Mesendoderm (in vitro differentiated cells): ENCODE measurements around the gene SPATA21.

Experiments used
- DNase-seq: peaks from one replicate; pipeline ENCODE4 v3.0.0; 2013
- H2AK5ac ChIP-seq: 2 replicates; pipeline ENCODE4 v1.6.1; 2013; ENCODE audit warnings: low read length, inconsistent platforms
- H2BK120ac ChIP-seq: 2 replicates; pipeline ENCODE4 v1.6.1; 2013; ENCODE audit warnings: low read depth, mild to moderate bottlenecking, low read length, moderate library complexity, mixed read lengths
- H2BK15ac ChIP-seq: replicated peaks from 2 replicates; pipeline ENCODE4 v1.6.1; 2013; ENCODE audit warnings: low read depth, mild to moderate bottlenecking, moderate library complexity
- H2BK5ac ChIP-seq: 2 replicates; pipeline ENCODE4 v1.6.1; 2013; ENCODE audit warnings: low read length, inconsistent platforms
- H3K18ac ChIP-seq: 2 replicates; pipeline ENCODE4 v1.6.1; 2013; ENCODE audit warnings: mild to moderate bottlenecking, low read length, mixed read lengths
- H3K23ac ChIP-seq: one replicate; pipeline ENCODE4 v1.6.1; 2013; ENCODE audit warnings: low read length
- H3K27ac ChIP-seq: 2 replicates; pipeline ENCODE4 v1.5.1; 2013; ENCODE audit warnings: low read depth, mild to moderate bottlenecking, inconsistent platforms, low read length, moderate library complexity
- H3K27me3 ChIP-seq: 2 replicates; pipeline ENCODE4 v1.6.1; 2013; ENCODE audit warnings: low read length, control low read depth, mild to moderate bottlenecking, inconsistent platforms; ENCODE audit not compliant: insufficient read depth, poor library complexity
- H3K36me3 ChIP-seq: 2 replicates; pipeline ENCODE4 v1.6.1; 2013; ENCODE audit warnings: low read length, inconsistent platforms; ENCODE audit not compliant: control insufficient read depth, insufficient read depth
- H3K4ac ChIP-seq: one replicate; pipeline ENCODE4 v1.6.1; 2013; ENCODE audit warnings: low read depth, mild to moderate bottlenecking, low read length, moderate library complexity
- H3K4me1 ChIP-seq: 2 replicates; pipeline ENCODE4 v1.6.1; 2013; ENCODE audit warnings: low read depth, low read length, inconsistent platforms; ENCODE audit not compliant: control insufficient read depth
- H3K4me2 ChIP-seq: 2 replicates; pipeline ENCODE4 v1.6.1; 2013; ENCODE audit warnings: low read length
- H3K4me3 ChIP-seq: 2 replicates; pipeline ENCODE4 v1.5.1; 2013; ENCODE audit warnings: mild to moderate bottlenecking, low read length
- H3K56ac ChIP-seq: one replicate; pipeline ENCODE4 v1.6.1; 2013; ENCODE audit warnings: low read length
- H3K79me1 ChIP-seq: 2 replicates; pipeline ENCODE4 v1.6.1; 2013; ENCODE audit warnings: low read length, inconsistent platforms
- H3K79me2 ChIP-seq: 2 replicates; pipeline ENCODE4 v1.6.1; 2013; ENCODE audit warnings: mild to moderate bottlenecking, low read length; ENCODE audit not compliant: control insufficient read depth, insufficient read depth
- H3K9ac ChIP-seq: 2 replicates; pipeline ENCODE4 v1.6.1; 2013; ENCODE audit warnings: low read length, inconsistent platforms
- H4K5ac ChIP-seq: one replicate; pipeline ENCODE4 v1.6.1; 2013; ENCODE audit warnings: low read length
- H4K8ac ChIP-seq: one replicate; pipeline ENCODE4 v1.6.1; 2013; ENCODE audit warnings: low read depth, mild to moderate bottlenecking, control low read depth, low read length, moderate library complexity
- WGBS: extraction: QIAGEN DNeasy Blood & Tissue Kit; methylation state at CpG from one replicate; pipeline ENCODE4 v1.1.7; 2013; ENCODE audit warnings: low lambda C conversion rate, missing lambda C conversion rate; ENCODE audit not compliant: insufficient coverage; ENCODE audit errors: extremely low coverage; 5-methylcytosine and 5-hydroxymethylcytosine counted together

Gene SPATA21

GRCh38 chr1:16450863-16451481 lies 13.7 kb upstream of the SPATA21 start:
- no peak overlapping the region for H2AK5ac ChIP-seq
- no peak overlapping the region for H4K5ac ChIP-seq
- no peaks in the 10 kb centered on the region for H3K79me2 ChIP-seq
- no peak overlapping the region for H2BK120ac ChIP-seq
- H3K27me3 ChIP-seq: no peaks in the 10 kb centered on the region
- no peak overlapping the region for H3K56ac ChIP-seq
- no peak overlapping the region for H3K4me2 ChIP-seq
- no peak overlapping the region for H2BK15ac ChIP-seq
- peaks cover 26% of the 10 kb centered on the region for H3K36me3 ChIP-seq
- H3K18ac ChIP-seq: no peak overlapping the region
- no peak for DNase-seq
- no peak overlapping the region for H3K9ac ChIP-seq
- H3K23ac ChIP-seq: no peak overlapping the region
- H2BK5ac ChIP-seq: no peak overlapping the region
- H4K8ac ChIP-seq: no peak overlapping the region
- H3K4me1 ChIP-seq: no peaks in the 10 kb centered on the region
- WGBS: no CpG with 5 or more reads among the region's 6 CpGs
- H3K79me1 ChIP-seq: no peaks in the 10 kb centered on the region
- no peak overlapping the region for H3K4me3 ChIP-seq
- H3K27ac ChIP-seq: no peak overlapping the region
- no peak overlapping the region for H3K4ac ChIP-seq

GRCh38 chr1:16449666-16450065 lies 12.4 kb upstream of the SPATA21 start:
- Histone ChIP-seq H3K9ac (no peak overlapping the region), H2BK120ac (no peak overlapping the region), H4K8ac (no peak overlapping the region), H3K23ac (no peak overlapping the region), H3K4me2 (no peak overlapping the region), H3K18ac (no peak overlapping the region), H3K4me3 (no peak overlapping the region), H3K36me3 (peaks cover 26% of the 10 kb centered on the region), H3K4me1 (no peaks in the 10 kb centered on the region), H3K27ac (no peak overlapping the region), H4K5ac (no peak overlapping the region), H3K79me1 (no peaks in the 10 kb centered on the region), H2BK5ac (no peak overlapping the region), H2AK5ac (no peak overlapping the region), H3K4ac (no peak overlapping the region), H3K27me3 (no peaks in the 10 kb centered on the region), H2BK15ac (no peak overlapping the region), H3K56ac (no peak overlapping the region), H3K79me2 (no peaks in the 10 kb centered on the region)
- WGBS: no CpG with 5 or more reads among the region's 5 CpGs
- DNase-seq: no peak

- no peak overlapping the region for H3K9ac ChIP-seq
- H3K36me3 ChIP-seq: peaks cover 26% of the 10 kb centered on the region
- H3K23ac ChIP-seq: no peak overlapping the region
- no peak overlapping the region for H4K8ac ChIP-seq
- WGBS: no CpG with 5 or more reads among the region's 4 CpGs
- H2BK120ac ChIP-seq: no peak overlapping the region
- no peaks in the 10 kb centered on the region for H3K79me2 ChIP-seq
- no peaks in the 10 kb centered on the region for H3K27me3 ChIP-seq
- no peak overlapping the region for H3K27ac ChIP-seq
- no peak overlapping the region for H3K4me3 ChIP-seq
- no peaks in the 10 kb centered on the region for H3K79me1 ChIP-seq
- no peak overlapping the region for H4K5ac ChIP-seq
- no peak overlapping the region for H2AK5ac ChIP-seq
- H2BK15ac ChIP-seq: no peak overlapping the region
- no peak overlapping the region for H3K56ac ChIP-seq
- no peak overlapping the region for H2BK5ac ChIP-seq
- H3K4me2 ChIP-seq: no peak overlapping the region
- no peak for DNase-seq
- no peak overlapping the region for H3K4ac ChIP-seq
- H3K4me1 ChIP-seq: no peaks in the 10 kb centered on the region
- H3K18ac ChIP-seq: no peak overlapping the region
These were observed 11.8 kb upstream of the SPATA21 start for GRCh38 chr1:16449065-16449464.

DNA sequence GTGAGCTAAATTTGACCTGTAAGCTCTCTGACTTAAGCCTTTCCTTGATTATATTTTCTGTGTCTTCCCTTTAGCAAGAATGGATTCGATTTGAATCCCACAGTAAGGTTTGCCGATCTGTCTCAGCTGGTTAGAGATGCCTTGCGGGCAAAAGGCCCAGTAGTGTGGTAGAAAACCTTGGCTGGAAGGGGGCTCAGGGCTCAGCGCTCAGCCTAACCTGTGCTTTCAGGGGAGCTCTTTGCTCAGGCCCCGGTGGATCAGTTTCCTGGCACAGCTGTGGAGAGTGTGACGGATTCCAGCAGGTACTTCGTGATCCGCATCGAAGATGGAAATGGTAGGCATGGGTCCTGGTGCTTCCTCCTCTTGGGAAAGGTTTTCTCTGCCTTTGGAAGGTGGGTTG lies 10.4 kb upstream of the SPATA21 start:
- DNase-seq: no peak
- Histone ChIP-seq H3K4me1 (no peaks in the 10 kb centered on the region), H3K4me2 (no peak overlapping the region), H3K4me3 (no peak overlapping the region), H3K4ac (no peak overlapping the region), H3K56ac (no peak overlapping the region), H3K27me3 (no peaks in the 10 kb centered on the region), H3K36me3 (peaks cover 24% of the 10 kb centered on the region), H2BK5ac (no peak overlapping the region), H3K23ac (no peak overlapping the region), H2AK5ac (no peak overlapping the region), H4K8ac (no peak overlapping the region), H2BK15ac (no peak overlapping the region), H3K79me2 (no peaks in the 10 kb centered on the region), H3K9ac (no peak overlapping the region), H3K18ac (no peak overlapping the region), H3K79me1 (no peaks in the 10 kb centered on the region), H2BK120ac (no peak overlapping the region), H3K27ac (no peak overlapping the region), H4K5ac (no peak overlapping the region)
- no CpG with 5 or more reads among the region's 9 CpGs for WGBS

- Histone ChIP-seq H3K18ac (no peak overlapping the region), H2BK120ac (no peak overlapping the region), H3K4me1 (peaks cover 2% of the 10 kb centered on the region), H3K27ac (no peak overlapping the region), H3K4ac (no peak overlapping the region), H3K4me3 (no peak overlapping the region), H2AK5ac (no peak overlapping the region), H2BK15ac (no peak overlapping the region), H3K56ac (no peak overlapping the region), H3K23ac (no peak overlapping the region), H3K36me3 (peaks cover 15% of the 10 kb centered on the region), H4K8ac (no peak overlapping the region), H2BK5ac (no peak overlapping the region), H3K79me2 (peaks cover 2% of the 10 kb centered on the region), H3K79me1 (peaks cover 2% of the 10 kb centered on the region), H3K9ac (no peak overlapping the region), H3K4me2 (no peak overlapping the region), H4K5ac (no peak overlapping the region), H3K27me3 (no peaks in the 10 kb centered on the region)
- no peak for DNase-seq
- no CpG with 5 or more reads among the region's 10 CpGs for WGBS
These were observed 8.9 kb upstream of the SPATA21 start for GRCh38 chr1:16446116-16446515.

DNA sequence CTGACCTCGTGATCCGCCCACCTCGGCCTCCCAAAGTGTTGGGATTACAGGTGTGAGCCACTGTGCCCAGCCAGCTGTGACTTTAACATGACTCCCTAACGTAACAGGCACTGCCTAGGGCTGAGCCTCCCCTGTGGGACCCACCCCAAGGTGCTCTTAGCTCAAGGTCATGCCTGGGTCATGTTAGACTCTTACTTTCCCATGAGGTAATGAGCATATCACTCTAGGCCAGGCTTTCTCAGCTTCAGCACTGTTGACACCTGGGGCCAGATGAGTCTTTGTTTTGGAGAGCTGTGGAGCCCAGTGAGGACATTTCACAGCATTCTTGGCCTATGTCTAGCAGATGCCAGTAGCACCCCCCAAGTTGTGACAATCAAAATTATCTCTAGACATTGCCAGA lies 7.8 kb upstream of the SPATA21 start:
- no peak for DNase-seq

More for the DNA sequence above, 7.8 kb upstream of the SPATA21 start:
- H3K27me3 ChIP-seq: no peaks in the 10 kb centered on the region
- no CpG with 5 or more reads among the region's 4 CpGs for WGBS
- peaks cover 15% of the 10 kb centered on the region for H3K36me3 ChIP-seq
- peaks cover 5% of the 10 kb centered on the region for H3K79me1 ChIP-seq
- no peak overlapping the region for H2BK120ac ChIP-seq
- H3K9ac ChIP-seq: no peak overlapping the region
- no peak overlapping the region for H3K27ac ChIP-seq
- H2BK15ac ChIP-seq: no peak overlapping the region
- peaks cover 2% of the 10 kb centered on the region for H3K4me1 ChIP-seq
- H2BK5ac ChIP-seq: no peak overlapping the region
- no peak overlapping the region for H3K18ac ChIP-seq
- H3K79me2 ChIP-seq: peaks cover 2% of the 10 kb centered on the region
- H3K4me3 ChIP-seq: no peak overlapping the region
- H3K56ac ChIP-seq: no peak overlapping the region
- H3K4me2 ChIP-seq: no peak overlapping the region
- no peak overlapping the region for H3K23ac ChIP-seq
- H2AK5ac ChIP-seq: no peak overlapping the region
- H4K5ac ChIP-seq: no peak overlapping the region
- H4K8ac ChIP-seq: no peak overlapping the region
- no peak overlapping the region for H3K4ac ChIP-seq
